HepG2 (cell line): ENCODE results near the gene ORC1. TPM values are rescaled to one million over a fixed set of nuclear protein-coding genes. Genes with fewer than 3 reads are reported as not detected.
A peak's percentile ranks its signal among the peaks of the same experiment; 100 is the strongest.

Experiments
- CTCF ChIP-seq: sonication (generic); formaldehyde crosslinking; IDR thresholded peaks from 2 replicates; pipeline ENCODE4 v1.5.0; 2020; ENCODE audit warnings: mild to moderate bottlenecking, missing genetic modification reagents, moderate library complexity
- DRAP1 ChIP-seq: IDR thresholded peaks from 2 replicates; pipeline ENCODE4 v1.6.1; 2016; ENCODE audit warnings: missing genetic modification reagents, missing compliant biosample characterization
- EEA1 ChIP-seq: sonication (generic); formaldehyde crosslinking; IDR thresholded peaks from 2 replicates; pipeline ENCODE4 v1.5.1; 2020; ENCODE audit warnings: mild to moderate bottlenecking, missing genetic modification reagents, borderline replicate concordance
- IRF2 ChIP-seq: IDR thresholded peaks from 2 replicates; pipeline ENCODE4 v1.6.1; 2018; ENCODE audit warnings: missing genetic modification reagents, missing compliant biosample characterization
- MXI1 ChIP-seq: IDR thresholded peaks from 3 replicates; pipeline ENCODE4 v1.6.1; 2012; ENCODE audit warnings: low read depth, low read length, inconsistent platforms, borderline replicate concordance
- NCOA5 ChIP-seq: sonication (generic); formaldehyde crosslinking; IDR thresholded peaks from 2 replicates; pipeline ENCODE4 v1.4.0; 2020; ENCODE audit warnings: missing genetic modification reagents
- RAD21 ChIP-seq: fragments of 450-650 bp; formaldehyde crosslinking; IDR thresholded peaks from 2 replicates; pipeline ENCODE4 v1.5.0; 2020; ENCODE audit warnings: mild to moderate bottlenecking
- ZC3H4 ChIP-seq: sonication (generic); formaldehyde crosslinking; IDR thresholded peaks from 2 replicates; pipeline ENCODE4 v1.4.0; 2020; ENCODE audit warnings: missing genetic modification reagents, borderline replicate concordance
- ZFX ChIP-seq: sonication (generic); formaldehyde crosslinking; IDR thresholded peaks from 2 replicates; pipeline ENCODE4 v1.4.0; 2020; ENCODE audit warnings: mild to moderate bottlenecking, low read depth, missing genetic modification reagents, moderate library complexity
- ZNF280D ChIP-seq: sonication (generic); formaldehyde crosslinking; IDR thresholded peaks from 2 replicates; pipeline ENCODE4 v1.5.1; 2020; ENCODE audit warnings: mild to moderate bottlenecking, missing genetic modification reagents
- ZNF430 ChIP-seq: sonication (generic); formaldehyde crosslinking; IDR thresholded peaks from 2 replicates; pipeline ENCODE4 v1.9.0; 2021; ENCODE audit warnings: mild to moderate bottlenecking, missing genetic modification reagents
- ZNF619 ChIP-seq: sonication (generic); formaldehyde crosslinking; IDR thresholded peaks from 2 replicates; pipeline ENCODE4 v1.4.0; 2020; ENCODE audit warnings: mild to moderate bottlenecking, missing genetic modification reagents
- ZNF891 ChIP-seq: sonication (generic); formaldehyde crosslinking; IDR thresholded peaks from 2 replicates; pipeline ENCODE4 v1.5.0; 2020; ENCODE audit warnings: mild to moderate bottlenecking, missing genetic modification reagents
- polyA plus RNA-seq, 8 experiments: library from polyadenylated mRNA; depleted of rRNA in 3 of 8; stranded (reverse) in 7 of 8; unstranded in 1 of 8; fragments of >200 nt; fragmentation: Illumina TruSeq in 4 of 8; extraction: Trizol in 4 of 8; gene quantifications; 2 replicates each; pipeline versions ENCODE4 v1.2.1 to v1.2.3, GENCODE V29; 2011 to 2016; ENCODE audit warnings: low read depth in 4 of 8, missing spikeins in 1 of 8, mixed read lengths in 1 of 8; ENCODE audit not compliant: insufficient read depth in 1 of 8
- total RNA-seq, 5 experiments: library from RNA; depleted of rRNA; stranded (reverse); fragments of >200 nt; fragmentation: Illumina TruSeq; extraction: Trizol; gene quantifications; 2 replicates each; pipeline ENCODE4 v1.2.3, GENCODE V29; 2016; ENCODE audit warnings: low read depth in 1 of 5
- TF ChIP-seq, protein P1 (sequence below): sonication (generic); formaldehyde crosslinking; IDR thresholded peaks from one replicate; pipeline ENCODE4 v1.5.1; 2020; ENCODE audit warnings: mild to moderate bottlenecking, missing genetic modification reagents; ENCODE audit errors: not compliant biosample characterization

ORC1 gene
- total and polyA plus RNA-seq, 2 of the 13 experiments (the other 11 are each of a cell fraction or from before 2014, with no cell fraction given), result 7.0 to 23.5 TPM

DNA sequence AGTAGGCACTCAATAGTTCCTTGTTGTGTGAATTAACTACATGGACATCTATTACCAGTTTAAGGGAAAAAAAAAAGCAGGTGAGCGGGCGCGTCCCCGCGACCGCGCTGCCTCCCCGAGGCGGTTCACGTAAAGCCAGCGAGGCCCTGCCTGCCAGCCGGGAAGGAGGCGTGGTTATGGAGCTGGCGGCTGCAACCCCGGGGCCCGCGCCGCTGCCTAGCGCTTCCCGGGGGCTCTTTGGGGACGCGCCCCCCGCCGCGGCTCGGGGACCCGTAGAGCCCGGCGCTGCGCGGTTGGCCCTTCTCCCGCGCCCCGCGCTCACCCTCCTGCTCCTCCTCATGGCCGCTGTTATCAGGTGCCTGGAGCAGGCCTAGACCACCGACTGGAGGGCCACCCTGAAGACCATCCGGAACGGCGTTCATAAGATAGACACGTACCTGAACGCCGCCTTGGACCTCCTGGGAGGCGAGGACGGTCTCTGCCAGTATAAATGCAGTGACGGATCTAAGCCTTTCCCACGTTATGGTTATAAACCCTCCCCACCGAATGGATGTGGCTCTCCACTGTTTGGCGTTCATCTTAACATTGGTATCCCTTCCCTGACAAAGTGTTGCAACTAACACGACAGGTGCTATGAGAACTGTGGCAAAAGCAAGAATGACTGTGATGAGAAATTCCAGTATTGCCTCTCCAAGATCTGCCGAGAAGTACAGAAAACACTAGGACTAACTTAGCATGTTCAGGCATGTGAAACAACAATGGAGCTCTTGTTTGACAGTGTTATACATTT, 35.6 kb downstream of the ORC1 start (continued):
- TF ChIP-seq, protein P1, sequence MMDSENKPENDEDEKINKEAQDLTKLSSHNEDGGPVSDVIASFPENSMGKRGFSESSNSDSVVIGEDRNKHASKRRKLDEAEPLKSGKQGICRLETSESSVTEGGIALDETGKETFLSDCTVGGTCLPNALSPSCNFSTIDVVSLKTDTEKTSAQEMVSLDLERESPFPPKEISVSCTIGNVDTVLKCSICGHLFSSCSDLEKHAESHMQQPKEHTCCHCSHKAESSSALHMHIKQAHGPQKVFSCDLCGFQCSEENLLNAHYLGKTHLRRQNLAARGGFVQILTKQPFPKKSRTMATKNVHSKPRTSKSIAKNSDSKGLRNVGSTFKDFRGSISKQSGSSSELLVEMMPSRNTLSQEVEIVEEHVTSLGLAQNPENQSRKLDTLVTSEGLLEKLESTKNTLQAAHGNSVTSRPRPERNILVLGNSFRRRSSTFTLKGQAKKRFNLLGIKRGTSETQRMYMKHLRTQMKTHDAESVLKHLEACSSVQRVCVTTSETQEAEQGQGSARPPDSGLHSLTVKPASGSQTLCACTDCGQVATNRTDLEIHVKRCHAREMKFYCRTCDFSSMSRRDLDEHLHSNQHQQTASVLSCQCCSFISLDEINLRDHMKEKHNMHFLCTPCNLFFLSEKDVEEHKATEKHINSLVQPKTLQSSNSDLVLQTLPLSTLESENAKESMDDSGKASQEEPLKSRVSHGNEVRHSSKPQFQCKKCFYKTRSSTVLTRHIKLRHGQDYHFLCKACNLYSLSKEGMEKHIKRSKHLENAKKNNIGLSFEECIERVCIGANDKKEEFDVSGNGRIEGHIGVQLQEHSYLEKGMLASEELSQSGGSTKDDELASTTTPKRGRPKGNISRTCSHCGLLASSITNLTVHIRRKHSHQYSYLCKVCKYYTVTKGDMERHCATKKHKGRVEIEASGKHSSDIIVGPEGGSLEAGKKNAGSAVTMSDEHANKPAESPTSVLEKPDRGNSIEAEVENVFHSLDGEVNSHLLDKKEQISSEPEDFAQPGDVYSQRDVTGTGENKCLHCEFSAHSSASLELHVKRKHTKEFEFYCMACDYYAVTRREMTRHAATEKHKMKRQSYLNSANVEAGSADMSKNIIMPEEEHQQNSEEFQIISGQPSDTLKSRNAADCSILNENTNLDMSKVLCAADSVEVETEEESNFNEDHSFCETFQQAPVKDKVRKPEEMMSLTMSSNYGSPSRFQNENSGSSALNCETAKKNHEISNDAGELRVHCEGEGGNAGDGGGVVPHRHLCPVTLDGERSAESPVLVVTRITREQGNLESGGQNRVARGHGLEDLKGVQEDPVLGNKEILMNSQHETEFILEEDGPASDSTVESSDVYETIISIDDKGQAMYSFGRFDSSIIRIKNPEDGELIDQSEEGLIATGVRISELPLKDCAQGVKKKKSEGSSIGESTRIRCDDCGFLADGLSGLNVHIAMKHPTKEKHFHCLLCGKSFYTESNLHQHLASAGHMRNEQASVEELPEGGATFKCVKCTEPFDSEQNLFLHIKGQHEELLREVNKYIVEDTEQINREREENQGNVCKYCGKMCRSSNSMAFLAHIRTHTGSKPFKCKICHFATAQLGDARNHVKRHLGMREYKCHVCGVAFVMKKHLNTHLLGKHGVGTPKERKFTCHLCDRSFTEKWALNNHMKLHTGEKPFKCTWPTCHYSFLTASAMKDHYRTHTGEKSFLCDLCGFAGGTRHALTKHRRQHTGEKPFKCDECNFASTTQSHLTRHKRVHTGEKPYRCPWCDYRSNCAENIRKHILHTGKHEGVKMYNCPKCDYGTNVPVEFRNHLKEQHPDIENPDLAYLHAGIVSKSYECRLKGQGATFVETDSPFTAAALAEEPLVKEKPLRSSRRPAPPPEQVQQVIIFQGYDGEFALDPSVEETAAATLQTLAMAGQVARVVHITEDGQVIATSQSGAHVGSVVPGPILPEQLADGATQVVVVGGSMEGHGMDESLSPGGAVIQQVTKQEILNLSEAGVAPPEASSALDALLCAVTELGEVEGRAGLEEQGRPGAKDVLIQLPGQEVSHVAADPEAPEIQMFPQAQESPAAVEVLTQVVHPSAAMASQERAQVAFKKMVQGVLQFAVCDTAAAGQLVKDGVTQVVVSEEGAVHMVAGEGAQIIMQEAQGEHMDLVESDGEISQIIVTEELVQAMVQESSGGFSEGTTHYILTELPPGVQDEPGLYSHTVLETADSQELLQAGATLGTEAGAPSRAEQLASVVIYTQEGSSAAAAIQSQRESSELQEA (CRISPR knock-in tag), result peak; percentile 45
- no peak for TF ChIP-seq ZC3H4 (CRISPR knock-in tag)
- 0 out of 2 replicates have a peak, but pooled peaks have one; percentile 48 for TF ChIP-seq EEA1 (CRISPR knock-in tag)
- peak; percentile 18; the same call in 1 of the 2 replicates for TF ChIP-seq ZNF891 (CRISPR knock-in tag)
- TF ChIP-seq ZNF280D, result 0 out of 2 replicates have a peak, but pooled peaks have one; percentile 56
- TF ChIP-seq MXI1, result peak; percentile 70; the same call in 1 of the 3 replicates
- TF ChIP-seq RAD21 (CRISPR knock-in tag), result peak; percentile 21; the same call in 1 of the 2 replicates
- TF ChIP-seq NCOA5 (CRISPR knock-in tag), result no peak
- peak; percentile 88 for TF ChIP-seq ZFX (CRISPR knock-in tag)
- TF ChIP-seq DRAP1, result peak; percentile 17; the same call in 1 of the 2 replicates
- no peak for TF ChIP-seq ZNF430 (CRISPR knock-in tag)
- TF ChIP-seq ZNF619 (CRISPR knock-in tag), result 0 out of 2 replicates have a peak, but pooled peaks have one; percentile 64
- TF ChIP-seq CTCF, result peak; percentile 62
- TF ChIP-seq IRF2 (CRISPR knock-in tag), result peak; percentile 41; the same call in 1 of the 2 replicates
